Type B pancreatic cell (in vitro differentiated cells): ENCODE measurements around the gene DLG5. TPM values are rescaled to one million over a fixed set of nuclear protein-coding genes. Genes with fewer than 3 reads are reported as not detected.

ENCODE experiments used
- DNase-seq: peaks from one replicate; pipeline ENCODE4 v3.0.0; 2021; ENCODE audit warnings: mixed read lengths; ENCODE audit not compliant: unreplicated experiment; ENCODE audit errors: extremely low spot score
- H3K27ac Mint-ChIP-seq: 2 replicates; pipeline ENCODE4 v1.8.0; 2021; ENCODE audit warnings: mild to moderate bottlenecking, mixed read lengths
- H3K27me3 Mint-ChIP-seq: 2 replicates; pipeline ENCODE4 v1.8.0; 2021; ENCODE audit warnings: mixed read lengths
- H3K36me3 Mint-ChIP-seq: 2 replicates; pipeline ENCODE4 v1.8.0; 2021; ENCODE audit warnings: mixed read lengths
- H3K4me1 Mint-ChIP-seq: one replicate; pipeline ENCODE4 v1.8.0; 2021; ENCODE audit warnings: mixed read lengths; ENCODE audit not compliant: unreplicated experiment
- H3K4me3 Mint-ChIP-seq: 2 replicates; pipeline ENCODE4 v1.8.0; 2021; ENCODE audit warnings: mild to moderate bottlenecking, mixed read lengths
- H3K9me3 Mint-ChIP-seq: 2 replicates; pipeline ENCODE4 v1.8.0; 2021; ENCODE audit warnings: mixed read lengths
- total RNA-seq: library from RNA; stranded (reverse); gene quantifications from 2 replicates; pipeline ENCODE4 v1.2.1, GENCODE V29; 2021; ENCODE audit warnings: low replicate concordance
- TF ChIP-seq, protein P1 (sequence below): fragments of 200-600 bp; sonication (generic); conservative IDR thresholded peaks from 2 replicates; pipeline ENCODE4 v1.5.0; 2021; ENCODE audit warnings: antibody characterized with exemption, mild to moderate bottlenecking

The DLG5 gene
- total RNA-seq, 1 donor from 2014 or later, result 80.0 TPM

DNA sequence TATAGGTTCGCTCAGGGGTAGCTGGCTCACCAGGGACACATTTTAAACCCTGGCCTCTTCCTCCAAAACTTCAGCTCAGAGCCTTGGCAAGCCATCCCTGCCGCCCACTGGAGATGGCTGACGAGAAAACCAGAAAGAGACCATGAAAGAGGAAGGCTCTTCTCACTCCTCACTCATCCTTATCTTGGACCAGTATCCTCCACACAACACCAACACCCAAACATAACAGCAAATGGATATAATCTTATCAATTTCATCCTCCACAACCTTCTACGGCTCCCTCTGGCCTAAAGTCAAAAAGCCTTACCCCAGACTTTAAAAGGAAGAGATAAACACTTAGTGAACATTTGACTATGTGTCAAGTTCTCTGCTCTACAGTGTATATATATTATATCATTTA, 26.9 kb downstream of the DLG5 start:
- no peaks in the 10 kb centered on the region for H3K27me3 Mint-ChIP-seq
- peaks cover 10% of the 10 kb centered on the region for H3K36me3 Mint-ChIP-seq
- no peak overlapping the region for H3K4me3 Mint-ChIP-seq
- H3K9me3 Mint-ChIP-seq, result no peaks in the 10 kb centered on the region
- TF ChIP-seq, protein P1, sequence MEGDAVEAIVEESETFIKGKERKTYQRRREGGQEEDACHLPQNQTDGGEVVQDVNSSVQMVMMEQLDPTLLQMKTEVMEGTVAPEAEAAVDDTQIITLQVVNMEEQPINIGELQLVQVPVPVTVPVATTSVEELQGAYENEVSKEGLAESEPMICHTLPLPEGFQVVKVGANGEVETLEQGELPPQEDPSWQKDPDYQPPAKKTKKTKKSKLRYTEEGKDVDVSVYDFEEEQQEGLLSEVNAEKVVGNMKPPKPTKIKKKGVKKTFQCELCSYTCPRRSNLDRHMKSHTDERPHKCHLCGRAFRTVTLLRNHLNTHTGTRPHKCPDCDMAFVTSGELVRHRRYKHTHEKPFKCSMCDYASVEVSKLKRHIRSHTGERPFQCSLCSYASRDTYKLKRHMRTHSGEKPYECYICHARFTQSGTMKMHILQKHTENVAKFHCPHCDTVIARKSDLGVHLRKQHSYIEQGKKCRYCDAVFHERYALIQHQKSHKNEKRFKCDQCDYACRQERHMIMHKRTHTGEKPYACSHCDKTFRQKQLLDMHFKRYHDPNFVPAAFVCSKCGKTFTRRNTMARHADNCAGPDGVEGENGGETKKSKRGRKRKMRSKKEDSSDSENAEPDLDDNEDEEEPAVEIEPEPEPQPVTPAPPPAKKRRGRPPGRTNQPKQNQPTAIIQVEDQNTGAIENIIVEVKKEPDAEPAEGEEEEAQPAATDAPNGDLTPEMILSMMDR, result no peak
- peaks cover 58% of the 10 kb centered on the region for H3K4me1 Mint-ChIP-seq
- DNase-seq, result no peak
- H3K27ac Mint-ChIP-seq, result no peak overlapping the region

DNA sequence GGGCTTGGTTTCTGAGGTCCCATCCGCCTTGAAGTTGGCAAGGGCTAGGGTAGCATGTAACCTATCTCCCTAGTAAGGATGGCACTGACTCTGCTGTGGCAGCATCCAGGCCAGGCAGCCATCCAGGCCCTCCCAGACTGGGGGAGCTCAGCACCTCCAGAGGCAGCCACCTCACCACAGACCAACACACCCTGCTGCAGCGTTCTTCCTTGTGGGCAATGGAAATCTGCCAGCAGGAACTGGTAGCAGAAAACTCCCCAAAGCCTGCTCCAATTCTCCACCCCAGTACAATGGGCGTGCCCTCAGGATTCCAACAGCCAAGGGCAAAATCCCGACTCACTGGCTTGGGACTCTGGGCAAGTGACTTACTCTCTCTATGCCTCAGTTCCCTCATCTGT, 27.5 kb downstream of the DLG5 start:
- H3K27me3 Mint-ChIP-seq, result no peaks in the 10 kb centered on the region
- no peak overlapping the region for H3K4me3 Mint-ChIP-seq
- H3K27ac Mint-ChIP-seq, result no peak overlapping the region
- TF ChIP-seq, protein P1, result no peak
- peaks cover 56% of the 10 kb centered on the region for H3K4me1 Mint-ChIP-seq
- no peak for DNase-seq
- no peaks in the 10 kb centered on the region for H3K9me3 Mint-ChIP-seq
- H3K36me3 Mint-ChIP-seq, result peaks cover 5% of the 10 kb centered on the region

DNA sequence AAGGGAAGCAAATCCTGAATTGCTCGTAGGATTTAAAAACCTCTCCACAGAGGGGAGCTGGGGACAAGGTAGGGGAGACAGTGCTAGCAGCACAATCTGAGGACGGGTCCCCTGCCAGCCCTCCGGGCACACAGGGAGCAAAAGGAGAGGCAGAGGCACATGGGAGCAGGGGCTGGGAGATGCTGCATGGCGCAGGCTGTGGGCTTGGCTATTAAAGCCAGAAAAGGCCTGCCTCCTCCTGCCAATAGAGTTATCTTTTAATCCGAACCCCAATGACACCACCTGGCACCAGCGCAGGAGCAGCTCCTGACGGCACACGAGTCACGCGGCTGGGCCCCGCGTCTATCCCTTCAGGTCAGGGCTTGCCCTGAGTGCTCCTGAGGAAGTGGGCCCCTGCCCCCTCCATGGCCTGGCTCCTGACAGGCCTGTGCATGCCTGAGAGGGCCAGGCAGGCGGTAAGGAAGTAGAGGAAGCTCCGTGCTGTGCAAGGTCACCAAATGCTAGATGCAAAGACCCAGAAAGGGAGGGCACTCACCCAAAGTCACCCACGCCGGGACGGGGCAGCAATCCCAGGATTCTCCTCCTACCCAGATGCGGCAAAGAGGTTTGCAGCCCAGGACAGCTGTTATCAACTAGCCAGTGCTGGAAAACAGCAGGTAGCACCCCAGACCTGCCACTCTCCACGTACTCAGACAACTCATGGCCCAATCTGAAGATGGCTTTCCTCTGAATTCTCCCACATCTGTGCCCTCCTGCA, 28.1 kb downstream of the DLG5 start:
- peaks cover 3% of the 10 kb centered on the region for H3K36me3 Mint-ChIP-seq
- TF ChIP-seq, protein P1, result no peak
- H3K4me3 Mint-ChIP-seq, result peak overlapping the region; percentile 39
- DNase-seq, result no peak
- H3K4me1 Mint-ChIP-seq, result peaks cover 58% of the 10 kb centered on the region
- H3K9me3 Mint-ChIP-seq, result no peaks in the 10 kb centered on the region
- no peaks in the 10 kb centered on the region for H3K27me3 Mint-ChIP-seq
- H3K27ac Mint-ChIP-seq, result peak overlapping the region; percentile 56

DNA sequence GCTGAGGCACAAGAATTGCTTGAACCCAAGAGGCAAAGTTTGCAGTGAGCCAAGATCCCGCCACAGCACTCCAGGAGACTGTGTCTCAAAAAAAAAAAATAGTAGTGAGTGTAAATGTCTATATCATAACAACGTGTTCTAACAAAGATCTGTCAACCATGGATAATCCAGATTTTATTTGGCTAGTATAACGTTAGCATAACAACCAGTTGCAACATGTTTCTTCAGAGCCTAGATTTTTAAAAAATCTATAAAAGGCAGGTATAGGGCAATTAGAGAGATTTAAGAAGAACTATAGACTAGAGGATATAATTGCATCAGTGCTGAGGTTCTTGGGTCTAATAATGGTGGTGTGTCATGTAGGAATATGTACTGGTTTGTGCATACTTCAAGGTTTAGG, 30.5 kb downstream of the DLG5 start:
- no peaks in the 10 kb centered on the region for H3K36me3 Mint-ChIP-seq
- TF ChIP-seq, protein P1, result no peak
- H3K27me3 Mint-ChIP-seq, result no peaks in the 10 kb centered on the region
- H3K4me1 Mint-ChIP-seq, result peaks cover 71% of the 10 kb centered on the region
- DNase-seq, result no peak
- H3K4me3 Mint-ChIP-seq, result no peak overlapping the region
- no peaks in the 10 kb centered on the region for H3K9me3 Mint-ChIP-seq
- peak overlapping the region; percentile 13 for H3K27ac Mint-ChIP-seq

DNA sequence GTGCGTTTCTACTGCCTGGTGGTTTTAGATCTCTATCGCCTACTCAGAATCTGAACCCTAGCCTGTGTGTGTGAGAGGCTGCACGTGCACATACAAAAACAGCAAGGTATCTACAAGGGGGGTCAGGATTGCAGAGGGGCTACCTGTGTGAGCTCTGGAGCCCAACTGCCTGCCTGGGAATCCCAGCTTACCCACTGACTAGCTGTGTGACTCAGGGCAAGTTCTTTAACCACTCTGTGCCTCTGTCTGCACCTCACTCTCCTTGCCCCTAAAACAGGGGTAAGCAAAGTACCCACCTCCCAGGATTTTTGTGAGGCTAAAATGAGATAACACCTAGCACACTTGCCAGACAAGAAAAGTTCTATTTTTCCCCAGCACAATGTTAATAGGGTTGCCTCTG, 32.5 kb downstream of the DLG5 start:
- peaks cover 75% of the 10 kb centered on the region for H3K4me1 Mint-ChIP-seq
- H3K27ac Mint-ChIP-seq, result peak overlapping the region; percentile 7
- TF ChIP-seq, protein P1, result no peak
- peak overlapping the region; percentile 11 for H3K4me3 Mint-ChIP-seq
- H3K27me3 Mint-ChIP-seq, result no peaks in the 10 kb centered on the region
- no peaks in the 10 kb centered on the region for H3K9me3 Mint-ChIP-seq
- no peaks in the 10 kb centered on the region for H3K36me3 Mint-ChIP-seq
- no peak for DNase-seq
